GM23338 (cell line): Measurements from ENCODE around the gene HMOX1. TPM values are rescaled to one million over a fixed set of nuclear protein-coding genes. Genes with fewer than 3 reads are reported as not detected.

ENCODE experiments used
- ATAC-seq: fragments of 200-7000 bp; cut with Tn5 transposase; 3 replicates; pipeline ENCODE4 v1.9.1; 2020
- DNase-seq: peaks from one replicate; pipeline ENCODE4 v3.0.0-alpha.2; 2015; ENCODE audit warnings: low spot score
- H2AFZ ChIP-seq: fragments of 200-600 bp; sonication (generic); 2 replicates; pipeline ENCODE4 v1.8.0; 2016; ENCODE audit warnings: antibody characterized with exemption, mild to moderate bottlenecking, moderate library complexity
- H3F3A ChIP-seq: fragments of 200-600 bp; sonication (generic); replicated peaks from 2 replicates; pipeline ENCODE4 v1.8.0; 2017; ENCODE audit warnings: antibody characterized with exemption, mixed run types, low read depth
- H3K27ac ChIP-seq: fragments of 200-600 bp; sonication (generic); 2 replicates; pipeline ENCODE4 v1.6.1; 2016; ENCODE audit warnings: low read depth
- H3K27me3 ChIP-seq: fragments of 200-600 bp; sonication (generic); 2 replicates; pipeline ENCODE4 v1.8.0; 2016; ENCODE audit warnings: mild to moderate bottlenecking, mixed run types, moderate library complexity; ENCODE audit not compliant: insufficient read depth
- H3K36me3 ChIP-seq: fragments of 200-600 bp; sonication (generic); 2 replicates; pipeline ENCODE4 v1.8.0; 2016; ENCODE audit warnings: mild to moderate bottlenecking; ENCODE audit not compliant: insufficient read depth
- H3K4me1 ChIP-seq: fragments of 200-600 bp; sonication (generic); 2 replicates; pipeline ENCODE4 v1.8.0; 2016; ENCODE audit warnings: mild to moderate bottlenecking, moderate library complexity; ENCODE audit not compliant: insufficient read depth
- H3K4me2 ChIP-seq: fragments of 200-600 bp; sonication (generic); 2 replicates; pipeline ENCODE4 v1.7.1; 2017; ENCODE audit warnings: mixed run types
- H3K4me3 ChIP-seq: fragments of 200-600 bp; sonication (generic); 2 replicates; pipeline ENCODE4 v1.6.1; 2016; ENCODE audit warnings: mixed run types
- H3K79me2 ChIP-seq: fragments of 200-600 bp; sonication (generic); replicated peaks from 2 replicates; pipeline ENCODE4 v1.8.0; 2017; ENCODE audit warnings: mild to moderate bottlenecking; ENCODE audit not compliant: insufficient read depth
- H3K9me2 ChIP-seq: fragments of 200-600 bp; sonication (generic); 2 replicates; pipeline ENCODE4 v1.8.0; 2017; ENCODE audit not compliant: insufficient read depth
- H4K20me1 ChIP-seq: fragments of 200-600 bp; sonication (generic); replicated peaks from 2 replicates; pipeline ENCODE4 v1.8.0; 2017; ENCODE audit warnings: mild to moderate bottlenecking; ENCODE audit not compliant: insufficient read depth
- H3K27ac Mint-ChIP-seq: 2 replicates; pipeline ENCODE4 v1.8.0; 2020; ENCODE audit warnings: inconsistent platforms, mild to moderate bottlenecking, moderate library complexity, mixed read lengths
- H3K27me3 Mint-ChIP-seq: 3 replicates; pipeline ENCODE4 v1.8.0; 2022; ENCODE audit warnings: low read depth, mild to moderate bottlenecking, moderate library complexity, mixed read lengths, inconsistent platforms; ENCODE audit not compliant: insufficient read depth, poor library complexity
- H3K36me3 Mint-ChIP-seq: 3 replicates; pipeline ENCODE4 v1.8.0; 2021; ENCODE audit warnings: low read depth, mild to moderate bottlenecking, inconsistent platforms, moderate library complexity, mixed read lengths
- H3K4me1 Mint-ChIP-seq: 3 replicates; pipeline ENCODE4 v1.8.0; 2020; ENCODE audit warnings: mild to moderate bottlenecking, inconsistent platforms, mixed read lengths
- H3K4me3 Mint-ChIP-seq: 3 replicates; pipeline ENCODE4 v1.8.0; 2021; ENCODE audit warnings: moderate library complexity, mild to moderate bottlenecking, inconsistent platforms, mixed read lengths
- H3K9me3 Mint-ChIP-seq: 3 replicates; pipeline ENCODE4 v1.8.0; 2020; ENCODE audit warnings: moderate library complexity, mild to moderate bottlenecking, inconsistent platforms, mixed read lengths
- CREB1 ChIP-seq: fragments of 250-450 bp; sonication (Bioruptor Pico); IDR thresholded peaks from 2 replicates; pipeline ENCODE4 v1.5.0; 2020; ENCODE audit warnings: low read depth, mild to moderate bottlenecking, moderate library complexity
- CTCF ChIP-seq, 2 experiments: fragments of 200-600 bp in 1 of 2; sonication (generic) in 1 of 2; conservative IDR thresholded peaks; 2 replicates each; pipeline versions ENCODE4 v1.5.1 to v1.6.1; 2016 to 2017; ENCODE audit warnings: antibody characterized with exemption in 2 of 2, low read depth in 2 of 2, mild to moderate bottlenecking in 2 of 2, moderate library complexity in 1 of 2
- ETS1 ChIP-seq: IDR thresholded peaks from 2 replicates; pipeline ENCODE4 v1.6.1; 2016; ENCODE audit warnings: antibody characterized with exemption
- EZH2 ChIP-seq: fragments of 200-600 bp; sonication (generic); IDR thresholded peaks from one replicate; pipeline ENCODE4 v1.8.0; 2017; ENCODE audit warnings: antibody characterized with exemption, mild to moderate bottlenecking, low read depth; ENCODE audit not compliant: unreplicated experiment
- EZH2phosphoT487 ChIP-seq: fragments of 200-600 bp; sonication (generic); IDR thresholded peaks from one replicate; pipeline ENCODE4 v1.8.1; 2018; ENCODE audit warnings: antibody characterized with exemption; ENCODE audit not compliant: unreplicated experiment
- JUNB ChIP-seq: IDR thresholded peaks from one replicate; pipeline ENCODE4 v1.6.1; 2016; ENCODE audit warnings: antibody characterized with exemption; ENCODE audit not compliant: unreplicated experiment
- NANOG ChIP-seq: IDR thresholded peaks from 2 replicates; pipeline ENCODE4 v1.6.1; 2016; ENCODE audit warnings: antibody characterized with exemption, borderline replicate concordance
- POLR2AphosphoS5 ChIP-seq: IDR thresholded peaks from 2 replicates; pipeline ENCODE4 v1.6.1; 2016; ENCODE audit warnings: antibody characterized with exemption, low read depth
- REST ChIP-seq: IDR thresholded peaks from one replicate; pipeline ENCODE4 v1.6.1; 2018; ENCODE audit warnings: antibody characterized with exemption; ENCODE audit not compliant: unreplicated experiment
- STAT1 ChIP-seq: IDR thresholded peaks from one replicate; pipeline ENCODE4 v1.6.1; 2016; ENCODE audit warnings: antibody characterized with exemption; ENCODE audit not compliant: unreplicated experiment
- ZNF114 ChIP-seq: fragments of 250-450 bp; sonication (Bioruptor Pico); IDR thresholded peaks from 2 replicates; pipeline ENCODE4 v1.5.0; 2020; ENCODE audit warnings: mild to moderate bottlenecking, moderate library complexity
- ZNF331 ChIP-seq: fragments of 250-450 bp; sonication (Bioruptor Pico); IDR thresholded peaks from 2 replicates; pipeline ENCODE4 v1.5.0; 2020; ENCODE audit warnings: low read depth, mild to moderate bottlenecking, moderate library complexity
- polyA plus RNA-seq: library from polyadenylated mRNA; unstranded; fragments of >200 nt; fragmentation: Nextera tagmentation; extraction: Ambion mirVana; gene quantifications from 2 replicates; pipeline ENCODE4 v1.2.1, GENCODE V29; 2016
- total RNA-seq: library from RNA; depleted of rRNA; stranded (reverse); fragments of >200 nt; shearing (Covaris generic); gene quantifications from 2 replicates; pipeline ENCODE4 v1.2.3, GENCODE V29; 2014
- TF ChIP-seq, protein P1 (sequence below): fragments of 250-450 bp; sonication (Bioruptor Pico); IDR thresholded peaks from 2 replicates; pipeline ENCODE4 v1.5.0; 2020; ENCODE audit warnings: mild to moderate bottlenecking, moderate library complexity

HMOX1 gene
- total and polyA plus RNA-seq, 2 experiments from 2014 or later, result 10.9 to 22.6 TPM

DNA sequence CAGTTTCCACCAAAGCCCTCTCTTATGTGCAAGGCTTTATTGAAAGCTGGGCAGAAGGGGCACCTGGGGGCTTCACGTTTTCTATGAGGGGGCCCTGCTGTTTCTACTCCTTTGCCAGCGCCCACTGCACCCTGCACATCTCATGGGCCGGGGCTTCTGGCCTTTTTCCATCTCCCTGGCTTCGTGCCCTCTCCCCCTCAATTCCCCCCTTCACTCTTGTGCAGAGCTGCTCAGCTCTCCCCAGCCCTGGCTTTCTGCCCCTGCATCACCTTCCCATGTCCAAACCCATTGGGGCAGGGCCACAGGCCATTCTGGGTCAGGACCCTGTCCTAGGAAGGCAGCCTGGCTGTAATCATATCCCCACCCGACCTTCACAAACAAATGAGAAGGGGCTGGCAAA lies 55.5 kb downstream of the HMOX1 start:
- TF ChIP-seq POLR2AphosphoS5, result no peak
- no peak for TF ChIP-seq EZH2phosphoT487
- TF ChIP-seq STAT1, result no peak
- TF ChIP-seq ETS1, result no peak
- no peak for TF ChIP-seq JUNB
- no peak for TF ChIP-seq CTCF (conservative IDR thresholded peaks at IDR 0.05; ENCODE audit: low read depth in 2 of 2)
- no peak for TF ChIP-seq REST
- TF ChIP-seq ZNF114, result no peak
- no peak for TF ChIP-seq CREB1 (CRISPR knock-in tag)
- TF ChIP-seq, protein P1, sequence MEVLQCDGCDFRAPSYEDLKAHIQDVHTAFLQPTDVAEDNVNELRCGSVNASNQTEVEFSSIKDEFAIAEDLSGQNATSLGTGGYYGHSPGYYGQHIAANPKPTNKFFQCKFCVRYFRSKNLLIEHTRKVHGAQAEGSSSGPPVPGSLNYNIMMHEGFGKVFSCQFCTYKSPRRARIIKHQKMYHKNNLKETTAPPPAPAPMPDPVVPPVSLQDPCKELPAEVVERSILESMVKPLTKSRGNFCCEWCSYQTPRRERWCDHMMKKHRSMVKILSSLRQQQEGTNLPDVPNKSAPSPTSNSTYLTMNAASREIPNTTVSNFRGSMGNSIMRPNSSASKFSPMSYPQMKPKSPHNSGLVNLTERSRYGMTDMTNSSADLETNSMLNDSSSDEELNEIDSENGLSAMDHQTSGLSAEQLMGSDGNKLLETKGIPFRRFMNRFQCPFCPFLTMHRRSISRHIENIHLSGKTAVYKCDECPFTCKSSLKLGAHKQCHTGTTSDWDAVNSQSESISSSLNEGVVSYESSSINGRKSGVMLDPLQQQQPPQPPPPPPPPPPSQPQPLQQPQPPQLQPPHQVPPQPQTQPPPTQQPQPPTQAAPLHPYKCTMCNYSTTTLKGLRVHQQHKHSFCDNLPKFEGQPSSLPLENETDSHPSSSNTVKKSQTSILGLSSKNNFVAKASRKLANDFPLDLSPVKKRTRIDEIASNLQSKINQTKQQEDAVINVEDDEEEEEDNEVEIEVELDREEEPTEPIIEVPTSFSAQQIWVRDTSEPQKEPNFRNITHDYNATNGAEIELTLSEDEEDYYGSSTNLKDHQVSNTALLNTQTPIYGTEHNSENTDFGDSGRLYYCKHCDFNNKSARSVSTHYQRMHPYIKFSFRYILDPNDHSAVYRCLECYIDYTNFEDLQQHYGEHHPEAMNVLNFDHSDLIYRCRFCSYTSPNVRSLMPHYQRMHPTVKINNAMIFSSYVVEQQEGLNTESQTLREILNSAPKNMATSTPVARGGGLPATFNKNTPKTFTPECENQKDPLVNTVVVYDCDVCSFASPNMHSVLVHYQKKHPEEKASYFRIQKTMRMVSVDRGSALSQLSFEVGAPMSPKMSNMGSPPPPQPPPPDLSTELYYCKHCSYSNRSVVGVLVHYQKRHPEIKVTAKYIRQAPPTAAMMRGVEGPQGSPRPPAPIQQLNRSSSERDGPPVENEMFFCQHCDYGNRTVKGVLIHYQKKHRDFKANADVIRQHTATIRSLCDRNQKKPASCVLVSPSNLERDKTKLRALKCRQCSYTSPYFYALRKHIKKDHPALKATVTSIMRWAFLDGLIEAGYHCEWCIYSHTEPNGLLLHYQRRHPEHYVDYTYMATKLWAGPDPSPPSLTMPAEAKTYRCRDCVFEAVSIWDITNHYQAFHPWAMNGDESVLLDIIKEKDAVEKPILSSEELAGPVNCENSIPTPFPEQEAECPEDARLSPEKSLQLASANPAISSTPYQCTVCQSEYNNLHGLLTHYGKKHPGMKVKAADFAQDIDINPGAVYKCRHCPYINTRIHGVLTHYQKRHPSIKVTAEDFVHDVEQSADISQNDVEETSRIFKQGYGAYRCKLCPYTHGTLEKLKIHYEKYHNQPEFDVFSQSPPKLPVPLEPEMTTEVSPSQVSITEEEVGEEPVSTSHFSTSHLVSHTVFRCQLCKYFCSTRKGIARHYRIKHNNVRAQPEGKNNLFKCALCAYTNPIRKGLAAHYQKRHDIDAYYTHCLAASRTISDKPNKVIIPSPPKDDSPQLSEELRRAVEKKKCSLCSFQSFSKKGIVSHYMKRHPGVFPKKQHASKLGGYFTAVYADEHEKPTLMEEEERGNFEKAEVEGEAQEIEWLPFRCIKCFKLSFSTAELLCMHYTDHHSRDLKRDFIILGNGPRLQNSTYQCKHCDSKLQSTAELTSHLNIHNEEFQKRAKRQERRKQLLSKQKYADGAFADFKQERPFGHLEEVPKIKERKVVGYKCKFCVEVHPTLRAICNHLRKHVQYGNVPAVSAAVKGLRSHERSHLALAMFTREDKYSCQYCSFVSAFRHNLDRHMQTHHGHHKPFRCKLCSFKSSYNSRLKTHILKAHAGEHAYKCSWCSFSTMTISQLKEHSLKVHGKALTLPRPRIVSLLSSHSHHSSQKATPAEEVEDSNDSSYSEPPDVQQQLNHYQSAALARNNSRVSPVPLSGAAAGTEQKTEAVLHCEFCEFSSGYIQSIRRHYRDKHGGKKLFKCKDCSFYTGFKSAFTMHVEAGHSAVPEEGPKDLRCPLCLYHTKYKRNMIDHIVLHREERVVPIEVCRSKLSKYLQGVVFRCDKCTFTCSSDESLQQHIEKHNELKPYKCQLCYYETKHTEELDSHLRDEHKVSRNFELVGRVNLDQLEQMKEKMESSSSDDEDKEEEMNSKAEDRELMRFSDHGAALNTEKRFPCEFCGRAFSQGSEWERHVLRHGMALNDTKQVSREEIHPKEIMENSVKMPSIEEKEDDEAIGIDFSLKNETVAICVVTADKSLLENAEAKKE (CRISPR knock-in tag), result no peak
- TF ChIP-seq ZNF331 (CRISPR knock-in tag), result no peak
- no peak for TF ChIP-seq NANOG
- no peak for TF ChIP-seq EZH2
- H3K27me3 ChIP-seq, result no peaks in the 10 kb centered on the region
- H3K4me3 ChIP-seq, result no peak overlapping the region
- ATAC-seq (no peak), DNase-seq (no peak)
- no peak overlapping the region for H3K4me3 Mint-ChIP-seq
- peaks cover under 1% of the 10 kb centered on the region; the same call in 1 of the 2 replicates for H3K4me1 ChIP-seq
- H3K4me2 ChIP-seq, result no peak overlapping the region
- H3F3A ChIP-seq, result peaks cover 35% of the 10 kb centered on the region
- no peak overlapping the region for H2AFZ ChIP-seq
- peaks cover 4% of the 10 kb centered on the region; the same call in 1 of the 2 replicates for H3K9me2 ChIP-seq
- H3K36me3 Mint-ChIP-seq, result peaks cover 54% of the 10 kb centered on the region
- 0 out of 2 replicates have a peak overlapping the region, but pooled peaks have one; percentile 39 for H3K27ac ChIP-seq
- H3K27me3 Mint-ChIP-seq, result peaks cover 27% of the 10 kb centered on the region
- H3K36me3 ChIP-seq, result peaks cover 20% of the 10 kb centered on the region
- peaks cover 2% of the 10 kb centered on the region; the same call in 1 of the 2 replicates for H3K79me2 ChIP-seq
- H3K9me3 Mint-ChIP-seq, result peaks cover 17% of the 10 kb centered on the region
- peaks cover 2% of the 10 kb centered on the region; the same call in 2 of the 3 replicates for H3K4me1 Mint-ChIP-seq
- no peak overlapping the region for H3K27ac Mint-ChIP-seq
- peaks cover under 1% of the 10 kb centered on the region; the same call in 1 of the 2 replicates for H4K20me1 ChIP-seq
